Activated gamma-delta T cell treated with anti-CD3 and anti-CD28 coated beads, Interleukin-2, amount 50 U/mL, for 16 hours (primary cell): Measurements from ENCODE around the gene GLDN.

Experiments used
- DNase-seq: peaks from one replicate; pipeline ENCODE4 v3.0.0-alpha.2; 2020; ENCODE audit warnings: low read depth

The GLDN gene

GRCh38 chr15:51322621-51323296, 18.7 kb upstream of the GLDN start:
- DNase-seq: no peak

- DNase-seq: no peak
These were observed 17.7 kb upstream of the GLDN start for GRCh38 chr15:51323749-51324148.

GRCh38 chr15:51325167-51325566, 16.3 kb upstream of the GLDN start:
- DNase-seq: no peak

GRCh38 chr15:51327081-51327480, 14.4 kb upstream of the GLDN start:
- DNase-seq: no peak

- DNase-seq: no peak
These were observed 12.5 kb upstream of the GLDN start for GRCh38 chr15:51328926-51329325.

- no peak for DNase-seq
These were observed 10.3 kb upstream of the GLDN start for GRCh38 chr15:51331141-51331540.

GRCh38 chr15:51332206-51333147, 9.0 kb upstream of the GLDN start:
- DNase-seq: no peak

GRCh38 chr15:51333571-51333970, 7.9 kb upstream of the GLDN start:
- no peak for DNase-seq

GRCh38 chr15:51334011-51334451, 7.4 kb upstream of the GLDN start:
- no peak for DNase-seq

GRCh38 chr15:51335087-51335486, 6.4 kb upstream of the GLDN start:
- DNase-seq: no peak

GRCh38 chr15:51335538-51336410, 5.7 kb upstream of the GLDN start:
- no peak for DNase-seq

- DNase-seq: no peak
These were observed 3.0 kb upstream of the GLDN start, which contains the start of gene CYP19A1 for GRCh38 chr15:51338496-51338895. Gene CYP19A1, minus strand, starts transcription at chr15:51338596. Its CDS starts 95,684 bp downstream, at chr15:51242912.

GRCh38 chr15:51342227-51342999, 958 bp downstream of the GLDN start:
- no peak for DNase-seq

GRCh38 chr15:51343466-51343865, 2.0 kb downstream of the GLDN start:
- DNase-seq: no peak

- DNase-seq: no peak
These were observed 4.7 kb downstream of the GLDN start for GRCh38 chr15:51346136-51346535.

- no peak for DNase-seq
These were observed 7.2 kb downstream of the GLDN start for GRCh38 chr15:51348688-51349087.

GRCh38 chr15:51349156-51349844, 7.8 kb downstream of the GLDN start:
- no peak for DNase-seq

GRCh38 chr15:51350723-51351122, 9.3 kb downstream of the GLDN start:
- no peak for DNase-seq

GRCh38 chr15:51353976-51354375, 12.5 kb downstream of the GLDN start:
- DNase-seq: no peak

- DNase-seq: no peak
These were observed 13.6 kb downstream of the GLDN start for GRCh38 chr15:51355096-51355495.

GRCh38 chr15:51356147-51356546, 14.7 kb downstream of the GLDN start:
- DNase-seq: no peak
